Measurements from ENCODE around the gene RTL9. TPM values are rescaled to one million over a fixed set of nuclear protein-coding genes. Genes with fewer than 3 reads are reported as not detected.

RTL9 gene
- total RNA-seq, 1 experiment from 2014 or later: 0.13 TPM

DNA sequence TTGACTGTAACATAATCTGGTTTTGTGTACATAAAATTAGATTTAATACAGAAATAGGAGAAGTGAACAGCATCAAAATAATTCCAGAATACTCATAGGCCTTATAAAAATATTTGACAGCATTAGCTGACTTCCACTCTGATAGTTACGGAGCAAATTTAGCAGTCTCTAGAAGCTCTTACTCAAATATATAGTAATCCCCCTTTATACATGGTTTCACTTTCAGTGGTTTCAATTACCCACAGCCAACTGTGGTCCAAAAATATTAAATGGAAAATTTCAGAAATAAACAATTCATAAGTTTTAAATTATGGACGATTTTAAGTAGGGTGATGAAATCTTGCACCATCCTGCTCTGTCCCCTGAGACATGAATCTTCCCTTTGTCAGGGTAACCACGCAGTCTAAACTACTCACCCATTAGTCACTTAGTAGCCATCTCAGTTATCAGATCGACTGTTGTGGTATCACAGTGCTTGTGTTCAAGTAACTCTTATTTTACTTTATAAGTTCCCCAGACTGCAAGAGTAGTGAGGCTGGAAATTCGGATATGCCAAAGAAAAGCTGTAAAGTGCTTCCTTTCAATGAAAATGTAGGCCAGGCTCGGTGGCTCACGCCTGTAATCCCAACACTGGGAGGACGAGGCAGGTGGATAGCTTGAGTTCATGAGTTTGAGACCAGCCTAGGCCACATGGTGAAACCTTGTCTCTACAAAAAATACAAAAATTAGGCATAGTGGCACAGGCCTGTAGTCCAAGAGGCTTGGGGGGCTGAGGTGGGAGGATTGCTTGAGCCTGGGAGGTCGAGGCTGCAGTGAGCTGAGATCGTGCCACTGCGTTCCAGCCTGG lies 17.2 kb upstream of the RTL9 start:
- no TSS peak for BruUV-seq (replicated peaks)
- TF ChIP-seq, protein P1, sequence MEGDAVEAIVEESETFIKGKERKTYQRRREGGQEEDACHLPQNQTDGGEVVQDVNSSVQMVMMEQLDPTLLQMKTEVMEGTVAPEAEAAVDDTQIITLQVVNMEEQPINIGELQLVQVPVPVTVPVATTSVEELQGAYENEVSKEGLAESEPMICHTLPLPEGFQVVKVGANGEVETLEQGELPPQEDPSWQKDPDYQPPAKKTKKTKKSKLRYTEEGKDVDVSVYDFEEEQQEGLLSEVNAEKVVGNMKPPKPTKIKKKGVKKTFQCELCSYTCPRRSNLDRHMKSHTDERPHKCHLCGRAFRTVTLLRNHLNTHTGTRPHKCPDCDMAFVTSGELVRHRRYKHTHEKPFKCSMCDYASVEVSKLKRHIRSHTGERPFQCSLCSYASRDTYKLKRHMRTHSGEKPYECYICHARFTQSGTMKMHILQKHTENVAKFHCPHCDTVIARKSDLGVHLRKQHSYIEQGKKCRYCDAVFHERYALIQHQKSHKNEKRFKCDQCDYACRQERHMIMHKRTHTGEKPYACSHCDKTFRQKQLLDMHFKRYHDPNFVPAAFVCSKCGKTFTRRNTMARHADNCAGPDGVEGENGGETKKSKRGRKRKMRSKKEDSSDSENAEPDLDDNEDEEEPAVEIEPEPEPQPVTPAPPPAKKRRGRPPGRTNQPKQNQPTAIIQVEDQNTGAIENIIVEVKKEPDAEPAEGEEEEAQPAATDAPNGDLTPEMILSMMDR (conservative IDR thresholded peaks at IDR 0.05; ENCODE audit: low read depth, low read length): no peak
- Histone ChIP-seq H3K9me3 (ENCODE audit: low read depth, low read length, poor library complexity, severe bottlenecking) (no peaks in the 10 kb centered on the region), H3K27me3 (replicated peaks; ENCODE audit: insufficient read depth, low read depth, low read length, poor library complexity) (no peaks in the 10 kb centered on the region), H3K4me3 (ENCODE audit: low read depth, low read length, poor library complexity, severe bottlenecking) (no peak overlapping the region), H3K4me1 (ENCODE audit: insufficient read depth, low read length, poor library complexity, severe bottlenecking) (no peaks in the 10 kb centered on the region), H3K36me3 (ENCODE audit: insufficient read depth, low read length, poor library complexity, severe bottlenecking) (no peaks in the 10 kb centered on the region), H3K27ac (ENCODE audit: low read depth, low read length, poor library complexity, severe bottlenecking) (peak overlapping the region; percentile 32)
- DNase-seq (ENCODE audit: low spot score): peak; percentile 21
- POLR2A ChIA-PET (ENCODE audit: low non-redundant PET): no interaction called here
- intact Hi-C loops (cut with micrococcal nuclease; ENCODE audit: unreplicated experiment): no loop called here
- CTCF ChIA-PET: no interaction called here

DNA sequence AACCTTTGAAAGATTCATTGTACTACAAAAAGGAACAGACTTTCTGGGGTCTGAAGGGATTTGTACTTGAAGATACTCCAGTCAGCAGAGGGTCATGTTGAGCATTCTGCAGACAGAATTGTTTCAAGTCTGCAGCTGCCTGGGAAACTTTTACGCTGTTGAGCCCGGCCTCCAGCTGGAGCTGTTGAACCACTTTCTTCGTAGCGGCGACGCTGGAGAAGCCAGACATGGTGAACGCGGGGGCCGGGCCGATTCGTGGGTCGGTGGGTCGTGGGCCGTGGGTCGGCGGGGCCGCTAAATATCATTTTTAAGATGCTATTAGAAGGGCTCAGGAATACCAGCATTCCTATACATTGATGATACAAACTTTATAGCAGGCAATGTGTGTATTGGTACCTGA lies 12.0 kb upstream of the RTL9 start:
- no TSS peak for BruUV-seq (replicated peaks)
- no peaks in the 10 kb centered on the region for H3K9me3 ChIP-seq (ENCODE audit: low read depth, low read length, poor library complexity, severe bottlenecking)
- ChIA-PET CTCF (no interaction called here), POLR2A (ENCODE audit: low non-redundant PET) (no interaction called here)
- TF ChIP-seq, protein P1 (conservative IDR thresholded peaks at IDR 0.05; ENCODE audit: low read depth, low read length): no peak
- TF ChIP-seq EZH2 (IDR thresholded peaks at IDR 0.05; ENCODE audit: borderline replicate concordance, low read depth, low read length, poor library complexity, severe bottlenecking): no peak
- H3K4me1 ChIP-seq (ENCODE audit: insufficient read depth, low read length, poor library complexity, severe bottlenecking): no peaks in the 10 kb centered on the region
- no peaks in the 10 kb centered on the region for H3K36me3 ChIP-seq (ENCODE audit: insufficient read depth, low read length, poor library complexity, severe bottlenecking)
- no peak overlapping the region for H3K4me3 ChIP-seq (ENCODE audit: low read depth, low read length, poor library complexity, severe bottlenecking)
- intact Hi-C loops (cut with micrococcal nuclease; ENCODE audit: unreplicated experiment): no loop called here
- no peaks in the 10 kb centered on the region for H3K27me3 ChIP-seq (replicated peaks; ENCODE audit: insufficient read depth, low read depth, low read length, poor library complexity)
- no peak overlapping the region for H3K27ac ChIP-seq (ENCODE audit: low read depth, low read length, poor library complexity, severe bottlenecking)
- DNase-seq (ENCODE audit: low spot score): no peak

DNA sequence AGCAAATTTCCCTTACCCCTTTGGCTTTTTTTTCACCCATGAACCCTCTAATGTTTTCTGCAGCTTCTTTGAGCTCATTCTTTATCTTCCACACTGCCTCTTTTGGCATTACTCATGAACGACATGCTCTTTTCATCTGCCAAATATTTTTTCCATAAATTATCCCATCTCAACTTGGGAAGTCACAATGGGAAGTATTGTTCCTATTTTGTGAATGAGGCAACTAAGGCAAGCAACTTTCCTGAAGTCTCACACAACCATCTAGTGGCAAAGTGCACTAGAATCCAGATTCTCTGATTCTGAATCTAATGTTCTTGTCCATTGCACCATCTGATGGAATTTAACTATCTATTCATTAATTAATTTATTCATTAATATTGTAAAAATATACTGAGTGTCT lies 625 bp downstream of the RTL9 start:
- DNase-seq (ENCODE audit: low spot score): no peak
- BruUV-seq (replicated peaks): no TSS peak
- Histone ChIP-seq H3K27me3 (replicated peaks; ENCODE audit: insufficient read depth, low read depth, low read length, poor library complexity) (peaks cover 9% of the 10 kb centered on the region), H3K4me1 (ENCODE audit: insufficient read depth, low read length, poor library complexity, severe bottlenecking) (no peaks in the 10 kb centered on the region), H3K4me3 (ENCODE audit: low read depth, low read length, poor library complexity, severe bottlenecking) (no peak overlapping the region), H3K36me3 (ENCODE audit: insufficient read depth, low read length, poor library complexity, severe bottlenecking) (no peaks in the 10 kb centered on the region), H3K9me3 (ENCODE audit: low read depth, low read length, poor library complexity, severe bottlenecking) (no peaks in the 10 kb centered on the region), H3K27ac (ENCODE audit: low read depth, low read length, poor library complexity, severe bottlenecking) (no peak overlapping the region)
- POLR2A ChIA-PET (ENCODE audit: low non-redundant PET): no interaction called here
- TF ChIP-seq, protein P1 (conservative IDR thresholded peaks at IDR 0.05; ENCODE audit: low read depth, low read length): no peak
- TF ChIP-seq EZH2 (IDR thresholded peaks at IDR 0.05; ENCODE audit: borderline replicate concordance, low read depth, low read length, poor library complexity, severe bottlenecking): no peak
- CTCF ChIA-PET: no interaction called here
- intact Hi-C loops (cut with micrococcal nuclease; ENCODE audit: unreplicated experiment): no loop called here

Data from A673 (cell line).